NOMO-1 treated with dmso at 0.1 percent for 144 hours (cell line): ENCODE measurements around the gene TMCC2.

Experiments used
- DNase-seq: peaks from one replicate; lab custom pipeline; 2025; ENCODE audit not compliant: unreplicated experiment; lab: John Stamatoyannopoulos, UW

TMCC2 gene

GRCh38 chr1:205321959-205322283, 94.2 kb downstream of the TMCC2 start:
- no peak for DNase-seq
